Nephron progenitor cell (in vitro differentiated cells): ENCODE results near the gene BPIFB1.

Source experiments
- DNase-seq: peaks from one replicate; pipeline ENCODE4 v3.0.0; 2021
- H3K27ac Mint-ChIP-seq: 2 replicates; pipeline ENCODE4 v1.8.0; 2021; ENCODE audit warnings: mild to moderate bottlenecking, moderate library complexity, mixed read lengths
- H3K27me3 Mint-ChIP-seq: 2 replicates; pipeline ENCODE4 v1.8.0; 2021; ENCODE audit warnings: mild to moderate bottlenecking, low read depth, mixed read lengths; ENCODE audit not compliant: poor library complexity
- H3K36me3 Mint-ChIP-seq: 2 replicates; pipeline ENCODE4 v1.8.0; 2021; ENCODE audit warnings: low read depth, mixed read lengths
- H3K4me1 Mint-ChIP-seq: 2 replicates; pipeline ENCODE4 v1.8.0; 2021; ENCODE audit warnings: mixed read lengths
- H3K4me3 Mint-ChIP-seq: 2 replicates; pipeline ENCODE4 v1.8.0; 2021; ENCODE audit warnings: mild to moderate bottlenecking, moderate library complexity, mixed read lengths
- H3K9me3 Mint-ChIP-seq: 2 replicates; pipeline ENCODE4 v1.8.0; 2021; ENCODE audit warnings: mild to moderate bottlenecking, moderate library complexity, mixed read lengths
- CTCF ChIP-seq: fragments of 200-600 bp; sonication (generic); IDR thresholded peaks from 2 replicates; pipeline ENCODE4 v1.5.0; 2021; ENCODE audit warnings: antibody characterized with exemption

Gene BPIFB1

GRCh38 chr20:33333616-33334015 is 50.6 kb downstream of the BPIFB1 start:
- no peak for TF ChIP-seq CTCF
- Mint-ChIP-seq H3K4me1 (no peaks in the 10 kb centered on the region), H3K27me3 (peaks cover 21% of the 10 kb centered on the region), H3K4me3 (no peak overlapping the region), H3K9me3 (no peaks in the 10 kb centered on the region), H3K36me3 (no peaks in the 10 kb centered on the region), H3K27ac (no peak overlapping the region)
- no peak for DNase-seq

- DNase-seq: no peak
- no peak overlapping the region for H3K4me3 Mint-ChIP-seq
- no peaks in the 10 kb centered on the region for H3K4me1 Mint-ChIP-seq
- peaks cover 16% of the 10 kb centered on the region for H3K27me3 Mint-ChIP-seq
- H3K9me3 Mint-ChIP-seq: no peaks in the 10 kb centered on the region
- no peak for TF ChIP-seq CTCF
- H3K27ac Mint-ChIP-seq: no peak overlapping the region
- H3K36me3 Mint-ChIP-seq: no peaks in the 10 kb centered on the region
These were observed 51.1 kb downstream of the BPIFB1 start for GRCh38 chr20:33334111-33334510.

- no peaks in the 10 kb centered on the region for H3K4me1 Mint-ChIP-seq
- TF ChIP-seq CTCF: no peak
- H3K27me3 Mint-ChIP-seq: peaks cover 16% of the 10 kb centered on the region
- H3K4me3 Mint-ChIP-seq: no peak overlapping the region
- no peaks in the 10 kb centered on the region for H3K36me3 Mint-ChIP-seq
- no peak for DNase-seq
- H3K27ac Mint-ChIP-seq: peak overlapping the region; percentile 7
- H3K9me3 Mint-ChIP-seq: no peaks in the 10 kb centered on the region
These were observed 53.4 kb downstream of the BPIFB1 start for GRCh38 chr20:33336375-33336774.

GRCh38 chr20:33337119-33337518 is 54.1 kb downstream of the BPIFB1 start:
- Mint-ChIP-seq H3K4me3 (no peak overlapping the region), H3K27me3 (peaks cover 11% of the 10 kb centered on the region), H3K36me3 (no peaks in the 10 kb centered on the region), H3K4me1 (no peaks in the 10 kb centered on the region), H3K9me3 (no peaks in the 10 kb centered on the region), H3K27ac (no peak overlapping the region)
- no peak for DNase-seq
- no peak for TF ChIP-seq CTCF

- no peak for TF ChIP-seq CTCF
- no peaks in the 10 kb centered on the region for H3K36me3 Mint-ChIP-seq
- no peak for DNase-seq
- no peaks in the 10 kb centered on the region for H3K4me1 Mint-ChIP-seq
- no peak overlapping the region for H3K27ac Mint-ChIP-seq
- H3K9me3 Mint-ChIP-seq: no peaks in the 10 kb centered on the region
- peaks cover 8% of the 10 kb centered on the region for H3K27me3 Mint-ChIP-seq
- H3K4me3 Mint-ChIP-seq: no peak overlapping the region
These were observed 54.6 kb downstream of the BPIFB1 start for GRCh38 chr20:33337531-33338165.
